ENCODE measurements around the gene DCUN1D3.
"Not testable (repeated sequence)": the region's sequence is repeated elsewhere in the genome, so short reads cannot be mapped to it uniquely, and the experiment has no call there.

The DCUN1D3 gene

GRCh38 chr16:20900299-20901067, at the start of gene DCUN1D3, which contains the start of gene LYRM1:
DCUN1D3 (minus strand) TSS chr16:20900358; CDS start chr16:20862538, 37,820 bp downstream.
LYRM1 (plus strand) TSS chr16:20900771; CDS start chr16:20915556, 14,785 bp downstream.
- Mint-ChIP-seq H3K4me3 (peak within 1 kb of the TSS; percentile 90), H3K27me3 (ENCODE audit: low read depth, poor library complexity) (peaks cover 3% of the 10 kb centered on the region), H3K27ac (peak within 1 kb of the TSS; percentile 100), H3K36me3 (ENCODE audit: low read depth) (peaks cover 32% of the 10 kb centered on the region), H3K9me3 (no peaks in the 10 kb centered on the region), H3K4me1 (peaks cover 68% of the 10 kb centered on the region)
- peak; percentile 97 for DNase-seq
- no peak for TF ChIP-seq CTCF (IDR thresholded peaks at IDR 0.05)

GRCh38 chr16:20949660-20950059, 49.5 kb upstream of the DCUN1D3 start:
- Mint-ChIP-seq H3K36me3 (ENCODE audit: low read depth) (no peaks in the 10 kb centered on the region), H3K27me3 (ENCODE audit: low read depth, poor library complexity) (peaks cover 11% of the 10 kb centered on the region), H3K4me1 (peaks cover 26% of the 10 kb centered on the region), H3K27ac (no peak overlapping the region), H3K4me3 (no peak overlapping the region), H3K9me3 (no peaks in the 10 kb centered on the region)
- no peak for TF ChIP-seq CTCF (IDR thresholded peaks at IDR 0.05)
- no peak for DNase-seq

- no peak overlapping the region for H3K27ac Mint-ChIP-seq
- H3K9me3 Mint-ChIP-seq = no peaks in the 10 kb centered on the region
- H3K27me3 Mint-ChIP-seq (ENCODE audit: low read depth, poor library complexity) = peaks cover 11% of the 10 kb centered on the region
- TF ChIP-seq CTCF (IDR thresholded peaks at IDR 0.05) = no peak
- H3K4me3 Mint-ChIP-seq = no peak overlapping the region
- DNase-seq = no peak
- H3K4me1 Mint-ChIP-seq = peaks cover 26% of the 10 kb centered on the region
- no peaks in the 10 kb centered on the region for H3K36me3 Mint-ChIP-seq (ENCODE audit: low read depth)
These were observed 48.3 kb upstream of the DCUN1D3 start for GRCh38 chr16:20948444-20948843.

- Mint-ChIP-seq H3K4me3 (no peak overlapping the region), H3K9me3 (no peaks in the 10 kb centered on the region), H3K27ac (no peak overlapping the region), H3K4me1 (peaks cover 16% of the 10 kb centered on the region), H3K36me3 (ENCODE audit: low read depth) (no peaks in the 10 kb centered on the region), H3K27me3 (ENCODE audit: low read depth, poor library complexity) (peaks cover 11% of the 10 kb centered on the region)
- no peak for DNase-seq
- no peak for TF ChIP-seq CTCF (IDR thresholded peaks at IDR 0.05)
These were observed 46.0 kb upstream of the DCUN1D3 start for GRCh38 chr16:20946015-20946629.

- not testable (repeated sequence) for H3K9me3 Mint-ChIP-seq; DNase-seq; H3K4me3 Mint-ChIP-seq; H3K36me3 Mint-ChIP-seq (ENCODE audit: low read depth)
- Mint-ChIP-seq H3K27ac (peak overlapping the region; percentile 31), H3K27me3 (ENCODE audit: low read depth, poor library complexity) (peaks cover 11% of the 10 kb centered on the region), H3K4me1 (peaks cover 14% of the 10 kb centered on the region)
These were observed 45.4 kb upstream of the DCUN1D3 start for GRCh38 chr16:20945575-20945875.

GRCh38 chr16:20944861-20945574, 44.9 kb upstream of the DCUN1D3 start:
- DNase-seq = no peak
- Mint-ChIP-seq H3K4me1 (peaks cover 14% of the 10 kb centered on the region), H3K27me3 (ENCODE audit: low read depth, poor library complexity) (peaks cover 11% of the 10 kb centered on the region), H3K27ac (no peak overlapping the region), H3K4me3 (no peak overlapping the region), H3K36me3 (ENCODE audit: low read depth) (no peaks in the 10 kb centered on the region), H3K9me3 (no peaks in the 10 kb centered on the region)
- no peak for TF ChIP-seq CTCF (IDR thresholded peaks at IDR 0.05)

All from nephron progenitor cell (in vitro differentiated cells).